Measurements from ENCODE around the gene MRPL58. TPM values are rescaled to one million over a fixed set of nuclear protein-coding genes. Genes with fewer than 3 reads are reported as not detected.

Gene MRPL58
- total RNA-seq, 2 experiments from 2014 or later = 64.4 to 69.0 TPM

DNA sequence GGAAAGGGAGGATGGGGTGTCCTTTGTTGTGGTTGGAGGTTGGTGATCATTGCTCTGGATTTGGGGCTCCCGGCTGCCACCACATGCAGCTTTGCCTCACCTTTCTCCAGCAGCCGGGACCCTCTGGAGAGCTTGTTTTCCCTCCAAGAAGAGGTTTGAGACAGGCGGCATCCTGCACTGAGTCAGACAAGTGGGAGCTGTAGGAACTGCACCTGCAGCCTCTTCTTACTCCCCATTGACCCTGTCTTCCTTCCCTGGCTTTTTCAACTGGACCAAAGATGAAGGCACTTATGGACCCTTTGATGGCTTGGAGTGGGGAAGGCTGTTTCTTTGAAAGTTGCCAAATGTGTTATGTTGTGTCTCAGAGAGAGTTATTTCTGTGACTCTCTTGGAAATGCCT, 51.2 kb downstream of the MRPL58 start:
- H3K9me3 Mint-ChIP-seq = no peaks in the 10 kb centered on the region
- no peaks in the 10 kb centered on the region for H3K27me3 Mint-ChIP-seq
- no peak for DNase-seq
- H3K36me3 Mint-ChIP-seq = peaks cover 2% of the 10 kb centered on the region
- no peak overlapping the region for H3K27ac Mint-ChIP-seq
- H3K4me1 Mint-ChIP-seq = peaks cover 39% of the 10 kb centered on the region
- H3K4me3 Mint-ChIP-seq = no peak overlapping the region

DNA sequence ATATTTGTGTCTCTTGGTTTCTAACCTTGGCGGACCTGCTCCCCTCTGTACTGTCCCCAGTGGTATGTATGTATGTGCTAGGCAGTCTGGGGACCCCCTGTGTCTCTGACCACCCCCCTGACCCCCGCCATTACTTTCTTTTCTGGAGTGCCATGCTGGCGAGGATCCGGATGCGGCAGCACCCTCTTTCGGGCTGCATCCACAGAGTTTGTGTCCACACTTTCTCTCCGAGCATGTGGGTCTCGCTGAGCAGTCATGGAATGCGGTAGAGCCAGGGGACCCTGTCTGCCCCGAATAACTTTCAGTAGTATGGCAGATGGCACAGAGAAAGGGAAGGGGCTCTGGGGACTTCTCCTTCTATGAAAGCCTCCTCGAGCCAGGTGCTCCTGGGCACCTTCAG, 51.6 kb downstream of the MRPL58 start:
- DNase-seq = no peak
- H3K9me3 Mint-ChIP-seq = no peaks in the 10 kb centered on the region

DNA sequence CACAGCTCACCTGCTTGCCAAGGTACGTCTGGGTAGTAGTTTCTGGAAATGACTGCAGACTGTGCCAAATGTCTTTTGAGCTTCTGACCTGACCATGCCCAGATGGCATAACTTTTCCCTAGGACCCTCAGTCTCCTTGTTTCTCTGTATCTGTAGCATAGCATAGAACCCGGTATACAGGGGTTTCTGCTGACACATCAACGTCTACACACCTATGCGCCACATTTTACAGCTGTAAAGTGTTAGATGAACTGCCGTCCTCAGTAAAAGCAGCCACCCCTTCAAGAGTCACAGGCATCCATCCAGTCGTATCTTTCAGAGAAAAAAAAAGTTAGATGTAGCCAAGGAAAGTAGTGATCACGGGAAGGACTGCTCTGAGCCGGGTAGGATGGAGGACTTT, 52.0 kb downstream of the MRPL58 start:
- Mint-ChIP-seq H3K27ac (peak overlapping the region; percentile 48), H3K4me3 (no peak overlapping the region), H3K9me3 (no peaks in the 10 kb centered on the region), H3K36me3 (peaks cover 2% of the 10 kb centered on the region), H3K27me3 (no peaks in the 10 kb centered on the region), H3K4me1 (peaks cover 40% of the 10 kb centered on the region)
- no peak for DNase-seq

More for the DNA sequence above, 51.6 kb downstream of the MRPL58 start:
- Mint-ChIP-seq H3K36me3 (peaks cover 2% of the 10 kb centered on the region), H3K4me3 (no peak overlapping the region), H3K27me3 (no peaks in the 10 kb centered on the region), H3K4me1 (peaks cover 41% of the 10 kb centered on the region), H3K27ac (no peak overlapping the region)

DNA sequence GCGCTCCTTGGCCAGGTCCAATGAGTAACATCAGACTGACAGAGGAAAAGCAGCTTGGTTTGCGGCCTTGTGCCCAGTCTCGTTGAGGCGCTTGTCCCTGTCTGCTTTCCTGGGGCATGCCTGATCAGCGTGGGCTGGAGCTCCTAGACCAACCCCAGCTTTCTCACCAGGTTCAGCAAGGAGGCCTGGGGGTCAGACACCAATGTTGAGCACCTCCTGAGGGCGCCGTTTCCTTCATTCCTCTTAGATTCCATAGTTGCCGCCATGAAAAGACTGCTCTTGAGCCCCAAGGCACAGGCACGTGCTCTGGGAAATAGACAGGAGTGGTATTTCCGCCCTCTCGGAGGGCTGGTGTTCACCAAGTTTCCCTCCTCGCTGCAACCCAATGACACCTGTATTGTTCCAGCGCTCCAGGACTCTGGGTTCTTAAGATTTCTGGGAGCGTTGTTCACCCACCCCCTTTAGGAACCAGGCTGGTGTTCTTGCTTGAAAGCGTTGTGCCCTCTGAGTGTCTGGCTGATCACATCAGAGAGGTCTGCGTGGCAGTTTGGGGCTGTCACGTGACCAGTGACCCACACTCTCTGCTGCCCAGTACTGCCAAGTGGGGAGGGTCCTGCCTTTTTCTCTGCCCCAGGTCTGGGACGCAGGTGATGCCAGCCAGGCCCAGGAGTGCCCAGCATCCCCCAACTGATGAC, 52.5 kb downstream of the MRPL58 start:
- peaks cover 2% of the 10 kb centered on the region for H3K36me3 Mint-ChIP-seq
- peaks cover 34% of the 10 kb centered on the region for H3K4me1 Mint-ChIP-seq
- no peaks in the 10 kb centered on the region for H3K27me3 Mint-ChIP-seq
- H3K27ac Mint-ChIP-seq = peak overlapping the region; percentile 81
- H3K4me3 Mint-ChIP-seq = peak overlapping the region; percentile 46
- no peak for DNase-seq
- no peaks in the 10 kb centered on the region for H3K9me3 Mint-ChIP-seq

DNA sequence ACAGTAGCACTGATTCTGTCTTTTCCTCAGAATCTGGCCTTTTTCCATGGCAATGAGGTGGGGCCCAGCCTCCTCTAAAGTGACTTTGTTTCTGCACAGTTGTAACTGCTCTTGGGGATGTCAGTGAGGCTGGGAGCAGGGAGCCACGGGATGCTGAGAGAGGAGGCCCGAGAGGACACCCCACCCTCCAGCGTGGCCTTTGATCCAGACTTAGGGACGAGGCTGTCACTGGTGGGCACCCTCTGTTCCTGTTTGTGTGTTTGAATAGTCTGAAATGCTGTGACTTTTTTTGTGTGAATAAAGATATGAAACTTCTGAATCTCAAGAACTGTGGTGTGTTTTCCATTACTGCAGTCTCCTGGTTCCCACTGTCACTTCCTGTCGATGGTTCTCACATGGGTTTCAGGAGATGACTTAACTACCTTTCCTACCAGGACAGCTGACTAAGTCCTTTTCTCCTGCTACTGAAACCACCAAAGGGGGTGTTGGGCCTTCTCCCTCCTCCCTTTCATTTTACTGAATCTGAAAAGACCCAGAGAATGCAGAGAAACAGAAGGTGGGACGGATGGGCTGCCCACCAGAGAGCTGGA, 53.2 kb downstream of the MRPL58 start:
- H3K27me3 Mint-ChIP-seq = no peaks in the 10 kb centered on the region
- peak; percentile 28 for DNase-seq
- peaks cover 2% of the 10 kb centered on the region for H3K36me3 Mint-ChIP-seq
- H3K4me1 Mint-ChIP-seq = peaks cover 34% of the 10 kb centered on the region
- peak overlapping the region; percentile 81 for H3K27ac Mint-ChIP-seq
- H3K9me3 Mint-ChIP-seq = no peaks in the 10 kb centered on the region
- H3K4me3 Mint-ChIP-seq = peak overlapping the region; percentile 46

DNA sequence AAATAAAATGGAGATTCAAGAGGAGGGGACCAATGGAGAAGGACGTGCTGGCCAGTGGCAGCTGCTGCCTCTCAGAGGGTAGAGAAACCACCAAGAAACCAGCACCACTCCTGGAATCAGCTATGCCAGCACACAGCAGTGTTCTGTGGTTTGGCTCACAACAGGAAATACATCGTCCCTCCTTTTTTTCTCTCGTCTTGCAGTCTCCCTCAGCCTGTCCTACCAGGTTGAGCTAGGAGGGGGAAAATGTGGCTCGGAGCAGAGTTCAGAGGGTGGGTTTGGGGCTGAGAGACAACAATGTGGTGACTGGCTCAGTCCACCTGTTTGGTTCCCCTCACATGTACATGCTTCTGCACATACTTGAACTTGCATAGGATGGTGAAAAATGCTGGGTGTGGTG, 55.4 kb downstream of the MRPL58 start:
- Mint-ChIP-seq H3K27ac (peak overlapping the region; percentile 25), H3K36me3 (peaks cover 2% of the 10 kb centered on the region), H3K4me1 (peaks cover 34% of the 10 kb centered on the region), H3K27me3 (no peaks in the 10 kb centered on the region), H3K9me3 (no peaks in the 10 kb centered on the region), H3K4me3 (no peak overlapping the region)
- no peak for DNase-seq

DNA sequence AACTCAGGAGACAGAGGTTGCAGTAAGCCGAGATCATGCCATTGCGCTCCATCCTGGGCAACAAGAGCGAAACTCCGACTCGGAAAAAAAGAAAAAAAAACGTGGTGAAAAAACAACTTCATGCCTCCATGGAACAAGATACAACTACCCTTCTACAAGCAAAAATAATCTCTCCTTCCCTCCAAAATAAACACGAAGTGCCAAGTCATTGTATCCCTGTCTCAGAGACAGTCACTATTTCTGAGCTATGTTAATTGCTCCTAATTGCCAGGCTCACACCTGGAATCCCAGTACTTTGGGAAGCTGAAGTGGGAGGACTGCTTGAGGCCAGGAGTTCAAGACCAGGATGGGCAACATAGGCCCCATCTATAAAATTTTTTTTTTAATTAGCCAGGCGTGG, 56.3 kb downstream of the MRPL58 start:
- H3K27me3 Mint-ChIP-seq = no peaks in the 10 kb centered on the region
- DNase-seq = no peak
- no peak overlapping the region for H3K27ac Mint-ChIP-seq
- no peak overlapping the region for H3K4me3 Mint-ChIP-seq
- H3K4me1 Mint-ChIP-seq = peaks cover 34% of the 10 kb centered on the region
- H3K9me3 Mint-ChIP-seq = no peaks in the 10 kb centered on the region
- H3K36me3 Mint-ChIP-seq = peaks cover 2% of the 10 kb centered on the region

DNA sequence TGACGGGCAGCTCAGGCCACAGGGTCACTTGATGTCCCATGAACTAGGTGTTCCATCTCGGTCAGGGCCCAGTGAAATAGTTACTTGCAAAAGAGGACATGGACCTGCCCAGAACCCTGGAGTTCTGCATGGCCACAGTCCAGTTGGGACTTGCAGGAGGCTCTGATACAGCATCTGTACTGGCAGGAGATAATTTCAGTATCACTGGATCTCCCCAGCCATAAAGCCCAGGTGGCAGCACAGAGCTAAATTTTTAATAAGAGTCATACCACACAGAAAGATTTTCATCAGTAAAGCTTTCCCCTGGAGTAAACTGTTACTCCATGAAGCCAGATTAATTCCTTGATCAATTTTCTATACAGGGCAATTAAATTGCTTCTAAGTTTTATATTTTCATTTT, 57.3 kb downstream of the MRPL58 start:
- Mint-ChIP-seq H3K36me3 (peaks cover 2% of the 10 kb centered on the region), H3K27me3 (no peaks in the 10 kb centered on the region), H3K4me3 (no peak overlapping the region), H3K9me3 (no peaks in the 10 kb centered on the region), H3K27ac (no peak overlapping the region), H3K4me1 (peaks cover 28% of the 10 kb centered on the region)
- no peak for DNase-seq

Other genes with a start within 250 kb of the MRPL58 start
- gene NAT9, start 236.3 kb upstream of the MRPL58 start, total RNA-seq = 10 to 100 TPM; 39.9 to 41.6 TPM
- not detected for gene GRIN2C, start 152.8 kb upstream of the MRPL58 start, total RNA-seq
- gene FDXR, start 139.7 kb upstream of the MRPL58 start, total RNA-seq = 10 to 100 TPM; 13.3 to 14.6 TPM
- not detected for gene FADS6, start 119.0 kb upstream of the MRPL58 start, total RNA-seq
- not detected for gene USH1G, start 89.4 kb upstream of the MRPL58 start, total RNA-seq
- not detected for gene OTOP2, start 88.4 kb upstream of the MRPL58 start, total RNA-seq
- gene OTOP3, start 76.8 kb upstream of the MRPL58 start, total RNA-seq = not detected
- gene HID1, start 39.9 kb upstream of the MRPL58 start, total RNA-seq = 1 to 10 TPM; 1.6 to 1.9 TPM
- 1 to 10 TPM in 1 of 2 experiments, under 1 TPM in 1; 0.74 to 1.2 TPM for gene CDR2L, start 25.0 kb upstream of the MRPL58 start, total RNA-seq
- gene ATP5PD, start 34.3 kb downstream of the MRPL58 start, total RNA-seq = 100 to 1,000 TPM; 185 to 189 TPM
- gene KCTD2, start 34.6 kb downstream of the MRPL58 start, total RNA-seq = 10 to 100 TPM; 14.1 to 14.7 TPM
- gene SLC16A5, start 75.3 kb downstream of the MRPL58 start, total RNA-seq = 1 to 10 TPM; 2.1 TPM
- 1 to 10 TPM; 6.5 to 6.6 TPM for gene ARMC7, start 97.3 kb downstream of the MRPL58 start, total RNA-seq
- 10 to 100 TPM; 71.2 to 74.8 TPM for gene NT5C, start 119.1 kb downstream of the MRPL58 start, total RNA-seq
- gene JPT1, start 141.8 kb downstream of the MRPL58 start, total RNA-seq = 100 to 1,000 TPM; 245 to 250 TPM
- 100 to 1,000 TPM; 623 to 655 TPM for gene SUMO2, start 170.3 kb downstream of the MRPL58 start, total RNA-seq
- gene NUP85, start 193.0 kb downstream of the MRPL58 start, total RNA-seq = 100 to 1,000 TPM; 134 to 137 TPM
- gene GGA3, start 248.9 kb downstream of the MRPL58 start, total RNA-seq = 10 to 100 TPM; 63.7 to 72.0 TPM
- gene MRPS7, start 249.2 kb downstream of the MRPL58 start, total RNA-seq = 10 to 100 TPM; 93.5 to 96.9 TPM

Measured in activated naive CD8-positive, alpha-beta T cell treated with anti-CD3 and anti-CD28 coated beads for 36 hours (primary cell).